ENCODE data around the gene PIEZO2. TPM values are rescaled to one million over a fixed set of nuclear protein-coding genes. Genes with fewer than 3 reads are reported as not detected.
"Not testable (repeated sequence)": the region's sequence is repeated elsewhere in the genome, so short reads cannot be mapped to it uniquely, and the experiment has no call there.

The PIEZO2 gene
- polyA plus RNA-seq, 1 experiment, result 2.8 TPM

GRCh38 chr18:10638539-10638885, 510.9 kb downstream of the PIEZO2 start:
- H3K4me3 ChIP-seq (ENCODE audit: low read depth, low read length); CTCF ChIA-PET; DNase-seq (ENCODE audit: low read depth, low spot score); H3K9me3 ChIP-seq (ENCODE audit: control insufficient read depth, insufficient read depth, low read length); H3K27ac ChIP-seq (ENCODE audit: low read depth, low read length); POLR2A ChIA-PET; H3K27me3 ChIP-seq (ENCODE audit: control insufficient read depth, insufficient read depth, low read length): not testable (repeated sequence)

DNA sequence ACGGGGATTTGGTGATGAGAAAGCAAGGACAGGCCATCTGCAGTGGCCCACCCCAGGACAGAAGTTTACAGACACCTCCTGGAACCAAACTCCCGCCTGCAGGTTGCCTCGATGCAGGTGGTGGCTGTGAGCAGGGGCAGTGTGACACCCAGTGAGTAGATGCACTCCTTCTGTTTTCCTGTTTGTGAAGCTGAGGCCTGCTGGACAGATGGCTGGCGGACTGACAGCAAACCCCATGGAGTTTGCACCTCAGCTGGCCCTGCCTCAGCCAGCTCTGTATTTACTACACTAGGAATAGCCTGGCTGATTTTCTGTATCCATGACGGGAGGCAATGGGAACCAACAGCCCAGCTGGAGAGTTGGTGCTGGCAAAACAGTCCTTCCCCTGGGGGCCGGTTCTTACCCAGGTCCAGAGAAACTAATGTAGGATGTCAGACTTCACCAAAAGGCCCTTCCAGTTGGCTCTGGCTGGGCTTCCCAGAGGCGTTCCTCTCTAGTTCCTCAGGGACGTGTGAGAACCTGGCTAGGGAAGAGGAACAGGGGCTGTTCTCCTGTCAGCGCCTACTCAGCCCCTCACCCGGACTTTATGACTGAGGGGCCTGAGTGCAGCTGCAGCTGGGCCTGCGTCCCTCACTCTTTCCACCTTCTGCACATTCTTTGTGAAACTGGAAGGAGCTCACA, 511.4 kb downstream of the PIEZO2 start:
- H3K27me3 ChIP-seq (ENCODE audit: control insufficient read depth, insufficient read depth, low read length); H3K4me3 ChIP-seq (ENCODE audit: low read depth, low read length); POLR2A ChIA-PET; H3K9me3 ChIP-seq (ENCODE audit: control insufficient read depth, insufficient read depth, low read length); DNase-seq (ENCODE audit: low read depth, low spot score); CTCF ChIA-PET; H3K27ac ChIP-seq (ENCODE audit: low read depth, low read length): not testable (repeated sequence)

- DNase-seq (ENCODE audit: low read depth, low spot score); H3K9me3 ChIP-seq (ENCODE audit: control insufficient read depth, insufficient read depth, low read length); POLR2A ChIA-PET; H3K27ac ChIP-seq (ENCODE audit: low read depth, low read length); CTCF ChIA-PET; H3K27me3 ChIP-seq (ENCODE audit: control insufficient read depth, insufficient read depth, low read length); H3K4me3 ChIP-seq (ENCODE audit: low read depth, low read length): not testable (repeated sequence)
Measured at GRCh38 chr18:10629076-10629475, 520.3 kb downstream of the PIEZO2 start.

DNA sequence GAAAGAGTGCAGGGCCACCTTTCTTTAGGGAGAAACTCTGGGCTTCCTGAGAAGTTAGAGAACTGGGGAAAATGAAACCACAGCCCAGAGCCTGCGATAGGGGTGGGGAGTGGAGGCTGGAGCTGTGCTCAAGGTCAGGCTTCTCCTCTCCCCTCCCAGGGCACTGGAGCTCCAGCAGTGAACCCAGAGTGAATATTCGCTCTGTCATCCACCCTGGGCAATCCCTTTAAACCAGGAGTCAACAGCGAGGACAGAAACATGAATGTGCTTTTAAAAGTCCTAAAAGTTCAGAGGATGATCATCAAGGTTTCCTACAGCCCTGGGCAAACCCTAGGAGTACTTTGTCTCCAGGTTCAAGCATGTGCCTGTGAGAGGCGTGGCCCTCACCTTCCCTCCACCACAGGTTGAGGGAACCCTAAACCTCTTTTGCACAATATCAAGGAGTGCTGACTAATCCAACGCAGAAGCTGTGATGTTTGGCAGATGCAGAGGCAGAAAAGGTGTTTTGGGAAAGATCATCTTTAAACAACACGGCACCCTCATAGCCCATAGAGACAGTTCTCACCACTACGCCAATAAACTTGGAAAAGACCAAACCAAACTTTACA, 522.7 kb downstream of the PIEZO2 start:
- H3K4me3 ChIP-seq (ENCODE audit: low read depth, low read length); H3K27me3 ChIP-seq (ENCODE audit: control insufficient read depth, insufficient read depth, low read length); DNase-seq (ENCODE audit: low read depth, low spot score); CTCF ChIA-PET; H3K9me3 ChIP-seq (ENCODE audit: control insufficient read depth, insufficient read depth, low read length); POLR2A ChIA-PET; H3K27ac ChIP-seq (ENCODE audit: low read depth, low read length): not testable (repeated sequence)

DNA sequence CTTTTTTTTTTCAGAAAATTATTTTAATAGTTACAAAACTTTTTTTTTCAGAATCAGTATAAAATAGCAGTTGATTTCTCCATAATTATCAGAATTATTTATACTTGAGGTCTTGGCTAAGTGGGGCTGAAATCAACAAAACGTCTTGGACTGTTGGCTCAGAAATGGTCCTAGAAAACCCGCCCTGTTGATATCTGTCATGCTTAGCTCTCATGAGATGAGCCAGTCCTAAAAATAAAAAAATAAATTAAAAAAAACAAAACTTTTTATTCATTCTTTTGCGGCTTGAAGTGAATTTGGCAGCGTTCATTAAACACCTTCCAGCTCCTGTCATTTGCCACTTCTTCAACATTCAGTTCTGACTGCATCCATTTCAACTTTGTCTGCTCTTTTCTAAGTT, 525.8 kb downstream of the PIEZO2 start:
- CTCF ChIA-PET; H3K9me3 ChIP-seq (ENCODE audit: control insufficient read depth, insufficient read depth, low read length); DNase-seq (ENCODE audit: low read depth, low spot score); POLR2A ChIA-PET; H3K27me3 ChIP-seq (ENCODE audit: control insufficient read depth, insufficient read depth, low read length); H3K27ac ChIP-seq (ENCODE audit: low read depth, low read length); H3K4me3 ChIP-seq (ENCODE audit: low read depth, low read length): not testable (repeated sequence)

DNA sequence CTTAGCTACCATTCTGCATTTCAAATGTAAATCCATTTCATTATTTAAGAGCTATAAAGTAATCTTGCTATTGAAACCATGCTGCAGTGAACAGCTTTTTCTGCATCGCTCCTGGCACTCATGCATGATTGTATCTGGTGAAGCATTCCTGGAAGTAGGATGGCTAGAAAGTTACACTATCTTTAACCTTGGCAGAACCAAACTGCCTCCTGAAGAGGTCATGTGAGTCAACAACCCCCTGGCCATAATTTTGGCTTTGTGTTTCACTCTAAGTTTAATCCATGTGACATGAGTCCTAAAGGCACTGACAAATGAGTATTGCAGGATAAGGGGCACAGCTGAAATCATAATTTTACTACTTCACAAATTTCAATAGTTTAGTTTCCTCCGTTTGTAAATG, 526.4 kb downstream of the PIEZO2 start:
- H3K27me3 ChIP-seq (ENCODE audit: control insufficient read depth, insufficient read depth, low read length); CTCF ChIA-PET; DNase-seq (ENCODE audit: low read depth, low spot score); H3K9me3 ChIP-seq (ENCODE audit: control insufficient read depth, insufficient read depth, low read length); H3K4me3 ChIP-seq (ENCODE audit: low read depth, low read length); H3K27ac ChIP-seq (ENCODE audit: low read depth, low read length); POLR2A ChIA-PET: not testable (repeated sequence)

DNA sequence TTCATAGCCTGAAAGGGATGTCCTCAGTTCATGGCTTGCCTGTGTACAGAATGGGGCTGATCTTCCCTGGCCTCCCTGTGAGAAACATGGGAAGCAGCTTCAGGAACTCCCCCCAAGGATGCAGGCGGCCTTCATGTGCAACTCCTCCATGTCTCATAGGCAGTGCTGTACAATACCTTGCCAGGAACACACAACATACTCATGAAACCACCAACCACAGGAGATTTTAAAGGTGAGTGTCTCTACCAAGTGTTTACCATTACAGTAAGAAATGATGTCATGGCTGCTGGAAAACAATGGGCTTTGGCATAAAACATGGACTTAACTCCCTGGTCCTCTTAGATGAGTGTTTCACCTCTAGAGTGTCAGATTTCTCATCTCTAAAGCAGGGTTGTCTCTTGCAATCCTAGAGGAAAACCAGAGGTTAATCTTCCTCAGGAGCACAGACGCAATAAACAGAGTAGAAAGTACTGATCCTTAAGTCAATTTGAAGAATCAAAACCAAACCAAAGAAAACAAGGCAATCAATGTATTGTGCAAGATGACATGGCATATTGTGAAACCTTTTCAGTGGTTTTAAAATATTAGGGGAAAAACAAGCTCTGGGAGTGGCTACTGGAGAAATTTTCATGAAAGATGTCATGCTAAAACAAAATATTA, 528.6 kb downstream of the PIEZO2 start:
- H3K27ac ChIP-seq (ENCODE audit: low read depth, low read length); H3K27me3 ChIP-seq (ENCODE audit: control insufficient read depth, insufficient read depth, low read length); H3K9me3 ChIP-seq (ENCODE audit: control insufficient read depth, insufficient read depth, low read length); DNase-seq (ENCODE audit: low read depth, low spot score); H3K4me3 ChIP-seq (ENCODE audit: low read depth, low read length); CTCF ChIA-PET; POLR2A ChIA-PET: not testable (repeated sequence)

Small RNA genes within 50 kb of the gene (small RNA-seq; reads per million reads assigned to genes)
- gene AP001180.3 (ENCODE audit: insufficient read length, low read depth), result not detected
- not detected for gene AP001180.5 (ENCODE audit: insufficient read length, low read depth)
- gene MIR6788 (ENCODE audit: insufficient read length, low read depth), result not detected
